Endothelial cell (in vitro differentiated cells): Measurements from ENCODE around the gene SSBP3. TPM values are rescaled to one million over a fixed set of nuclear protein-coding genes. Genes with fewer than 3 reads are reported as not detected.
"Not testable (repeated sequence)": the region's sequence is repeated elsewhere in the genome, so short reads cannot be mapped to it uniquely, and the experiment has no call there.

Experiments
- DNase-seq: peaks from one replicate; pipeline ENCODE4 v3.0.0; 2021; ENCODE audit warnings: low spot score
- H3K27ac Mint-ChIP-seq: one replicate; pipeline ENCODE4 v1.8.0; 2021; ENCODE audit warnings: mixed read lengths, inconsistent platforms; ENCODE audit not compliant: unreplicated experiment
- H3K27me3 Mint-ChIP-seq: one replicate; pipeline ENCODE4 v1.8.0; 2021; ENCODE audit warnings: mild to moderate bottlenecking, moderate library complexity, mixed read lengths, inconsistent platforms; ENCODE audit not compliant: unreplicated experiment
- H3K36me3 Mint-ChIP-seq: one replicate; pipeline ENCODE4 v1.8.0; 2021; ENCODE audit warnings: mild to moderate bottlenecking, low read depth, mixed read lengths, inconsistent platforms; ENCODE audit not compliant: unreplicated experiment
- H3K4me1 Mint-ChIP-seq: one replicate; pipeline ENCODE4 v1.8.0; 2021; ENCODE audit warnings: mild to moderate bottlenecking, mixed read lengths, inconsistent platforms; ENCODE audit not compliant: unreplicated experiment
- H3K4me3 Mint-ChIP-seq: one replicate; pipeline ENCODE4 v1.8.0; 2021; ENCODE audit warnings: mild to moderate bottlenecking, mixed read lengths, inconsistent platforms; ENCODE audit not compliant: unreplicated experiment
- H3K9me3 Mint-ChIP-seq: one replicate; pipeline ENCODE4 v1.8.0; 2021; ENCODE audit warnings: mixed read lengths, inconsistent platforms; ENCODE audit not compliant: unreplicated experiment
- total RNA-seq: library from RNA; stranded (reverse); fragmentation: NEBNext Ultra II Directional; extraction: Animal tissue kit (Norgen Biotek cat#: 25700); gene quantifications from one replicate; pipeline ENCODE4 v1.2.1, GENCODE V29; 2021; ENCODE audit not compliant: unreplicated experiment
- TF ChIP-seq, protein P1 (sequence below): fragments of 200-600 bp; sonication (generic); IDR thresholded peaks from one replicate; pipeline ENCODE4 v1.5.0; 2021; ENCODE audit warnings: antibody characterized with exemption; ENCODE audit not compliant: unreplicated experiment

SSBP3 gene
- total RNA-seq, 1 donor from 2014 or later, result 142 TPM

GRCh38 chr1:54239035-54239383 lies 167.2 kb downstream of the SSBP3 start:
- H3K36me3 Mint-ChIP-seq, result peaks cover 32% of the 10 kb centered on the region
- H3K9me3 Mint-ChIP-seq, result no peaks in the 10 kb centered on the region
- no peak overlapping the region for H3K27ac Mint-ChIP-seq
- H3K4me1 Mint-ChIP-seq, result peaks cover 7% of the 10 kb centered on the region
- TF ChIP-seq, protein P1, sequence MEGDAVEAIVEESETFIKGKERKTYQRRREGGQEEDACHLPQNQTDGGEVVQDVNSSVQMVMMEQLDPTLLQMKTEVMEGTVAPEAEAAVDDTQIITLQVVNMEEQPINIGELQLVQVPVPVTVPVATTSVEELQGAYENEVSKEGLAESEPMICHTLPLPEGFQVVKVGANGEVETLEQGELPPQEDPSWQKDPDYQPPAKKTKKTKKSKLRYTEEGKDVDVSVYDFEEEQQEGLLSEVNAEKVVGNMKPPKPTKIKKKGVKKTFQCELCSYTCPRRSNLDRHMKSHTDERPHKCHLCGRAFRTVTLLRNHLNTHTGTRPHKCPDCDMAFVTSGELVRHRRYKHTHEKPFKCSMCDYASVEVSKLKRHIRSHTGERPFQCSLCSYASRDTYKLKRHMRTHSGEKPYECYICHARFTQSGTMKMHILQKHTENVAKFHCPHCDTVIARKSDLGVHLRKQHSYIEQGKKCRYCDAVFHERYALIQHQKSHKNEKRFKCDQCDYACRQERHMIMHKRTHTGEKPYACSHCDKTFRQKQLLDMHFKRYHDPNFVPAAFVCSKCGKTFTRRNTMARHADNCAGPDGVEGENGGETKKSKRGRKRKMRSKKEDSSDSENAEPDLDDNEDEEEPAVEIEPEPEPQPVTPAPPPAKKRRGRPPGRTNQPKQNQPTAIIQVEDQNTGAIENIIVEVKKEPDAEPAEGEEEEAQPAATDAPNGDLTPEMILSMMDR, result no peak
- peak overlapping the region; percentile 45 for H3K4me3 Mint-ChIP-seq
- peaks cover 17% of the 10 kb centered on the region for H3K27me3 Mint-ChIP-seq
- DNase-seq, result no peak

DNA sequence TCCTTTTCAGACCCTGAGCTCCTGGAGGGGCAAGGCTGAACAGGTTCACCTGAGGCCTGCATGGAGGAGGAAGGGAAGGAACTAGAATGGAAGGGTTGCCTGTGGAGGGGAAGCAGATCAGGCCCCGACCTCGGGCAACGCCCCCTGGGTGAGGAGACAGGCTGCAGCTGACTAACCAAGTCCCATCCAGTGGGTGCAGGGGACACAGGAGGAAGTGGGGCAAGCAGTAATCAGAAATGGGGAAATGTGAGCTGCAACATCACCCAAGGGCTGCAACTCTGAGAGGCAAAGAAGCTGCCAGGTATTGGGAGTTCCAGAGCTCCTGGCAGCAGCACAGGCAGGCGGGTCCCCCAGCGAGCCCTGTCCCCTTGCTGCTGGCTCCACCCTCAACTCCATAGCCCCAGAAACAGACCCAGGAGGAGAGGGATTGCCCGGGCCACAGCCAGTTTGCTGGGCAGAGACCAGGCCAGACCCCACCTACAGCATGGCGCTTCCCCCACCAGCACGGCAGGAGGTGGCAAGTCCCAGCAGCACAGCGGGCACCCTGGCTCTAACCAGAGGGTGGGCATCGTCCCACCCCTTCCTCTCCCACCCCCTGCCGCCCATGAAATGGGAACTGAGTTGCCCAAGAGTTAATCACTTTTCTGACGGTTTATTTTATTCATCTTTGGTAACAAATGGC lies 167.7 kb downstream of the SSBP3 start:
- Mint-ChIP-seq H3K36me3 (peaks cover 32% of the 10 kb centered on the region), H3K27me3 (peaks cover 14% of the 10 kb centered on the region), H3K4me3 (peak overlapping the region; percentile 45), H3K9me3 (no peaks in the 10 kb centered on the region), H3K4me1 (peaks cover 7% of the 10 kb centered on the region), H3K27ac (no peak overlapping the region)
- no peak for DNase-seq
- TF ChIP-seq, protein P1, result no peak

GRCh38 chr1:54237586-54237985 lies 168.6 kb downstream of the SSBP3 start:
- H3K36me3 Mint-ChIP-seq, result peaks cover 26% of the 10 kb centered on the region
- TF ChIP-seq, protein P1, result no peak
- no peaks in the 10 kb centered on the region for H3K9me3 Mint-ChIP-seq
- peaks cover 10% of the 10 kb centered on the region for H3K27me3 Mint-ChIP-seq
- peak overlapping the region; percentile 54 for H3K27ac Mint-ChIP-seq
- no peak for DNase-seq
- peak overlapping the region; percentile 40 for H3K4me3 Mint-ChIP-seq
- H3K4me1 Mint-ChIP-seq, result peaks cover 7% of the 10 kb centered on the region

- Mint-ChIP-seq H3K4me1 (peaks cover 2% of the 10 kb centered on the region), H3K36me3 (peaks cover 26% of the 10 kb centered on the region), H3K27ac (no peak overlapping the region), H3K27me3 (peaks cover 5% of the 10 kb centered on the region), H3K4me3 (no peak overlapping the region), H3K9me3 (no peaks in the 10 kb centered on the region)
- DNase-seq, result no peak
- TF ChIP-seq, protein P1, result no peak
These were observed 171.9 kb downstream of the SSBP3 start for GRCh38 chr1:54234284-54234683.

GRCh38 chr1:54233196-54233595 lies 173.0 kb downstream of the SSBP3 start:
- not testable (repeated sequence) for DNase-seq, H3K4me3 Mint-ChIP-seq, H3K9me3 Mint-ChIP-seq, H3K4me1 Mint-ChIP-seq, H3K27ac Mint-ChIP-seq, H3K27me3 Mint-ChIP-seq
- H3K36me3 Mint-ChIP-seq, result peaks cover 23% of the 10 kb centered on the region
